Esophagus muscularis mucosa (tissue), 4 donors: ENCODE data around the gene SPATA18. TPM values are rescaled to one million over a fixed set of nuclear protein-coding genes. Genes with fewer than 3 reads are reported as not detected.

Experiments used
- DNase-seq: peaks from one replicate; pipeline ENCODE4 v3.0.0-alpha.2; 2017; ENCODE audit errors: extremely low spot score
- H3K27ac ChIP-seq, 4 donors: fragments of 200-600 bp; sonication (generic); replicated peaks in 1 of 4; 1 replicate in 3 of 4; 2 replicates in 1 of 4; pipeline ENCODE4 v1.5.1; 2016 to 2019; ENCODE audit warnings: mild to moderate bottlenecking in 1 of 4
- H3K27me3 ChIP-seq, 4 donors: fragments of 200-600 bp; sonication (generic); one replicate each; pipeline versions ENCODE4 v1.5.1 to v1.6.0; 2016 to 2019
- H3K36me3 ChIP-seq, 4 donors: fragments of 200-600 bp; sonication (generic); one replicate each; pipeline ENCODE4 v1.5.1; 2016 to 2019
- H3K4me1 ChIP-seq, 4 donors: fragments of 200-600 bp; sonication (generic); one replicate each; pipeline ENCODE4 v1.5.1; 2016 to 2019
- H3K4me3 ChIP-seq, 4 donors: fragments of 200-600 bp; sonication (generic); 1 replicate in 2 of 4; 2 replicates in 2 of 4; pipeline ENCODE4 v1.5.1; 2016 to 2019; ENCODE audit warnings: mild to moderate bottlenecking in 4 of 4, moderate library complexity in 1 of 4
- H3K9me3 ChIP-seq, 4 donors: fragments of 200-600 bp; sonication (generic); 1 replicate in 3 of 4; 2 replicates in 1 of 4; pipeline ENCODE4 v1.5.1; 2016 to 2019
- EP300 ChIP-seq: sonication (generic); formaldehyde crosslinking; IDR thresholded peaks from one replicate; pipeline ENCODE4 v1.6.1; 2017; ENCODE audit warnings: antibody characterized with exemption
- POLR2A ChIP-seq: fragments of 450-650 bp; IDR thresholded peaks from one replicate; pipeline ENCODE4 v1.6.1; 2017; ENCODE audit warnings: antibody characterized with exemption, moderate library complexity, mild to moderate bottlenecking, low read depth
- POLR2AphosphoS5 ChIP-seq, 2 donors: sonication (generic); formaldehyde crosslinking; IDR thresholded peaks; one replicate each; pipeline ENCODE4 v1.6.1; 2017; ENCODE audit warnings: antibody characterized with exemption in 2 of 2
- WGBS: methylation state at CpG from one replicate; pipeline ENCODE4 v1.1.5; 2018; 5-methylcytosine and 5-hydroxymethylcytosine counted together
- intact Hi-C: fragments of 100-400 bp; cut with DNase I; formaldehyde crosslinking; loops from one replicate; pipeline ENCODE4 v1.15.1; 2023
- total RNA-seq, 4 donors: library from RNA; depleted of rRNA; stranded (reverse); fragments of >200 nt; gene quantifications; one replicate each; pipeline versions ENCODE4 v1.1.0 to v1.2.1, GENCODE V29; 2016
- TF ChIP-seq, protein P1 (sequence below), 3 experiments: fragments of 200-600 bp in 2 of 3; fragments of 450-650 bp in 1 of 3; sonication (generic) in 2 of 3; IDR thresholded peaks; one replicate each; pipeline ENCODE4 v1.5.1; 2017 to 2019; ENCODE audit warnings: antibody characterized with exemption in 3 of 3, mild to moderate bottlenecking in 2 of 3, moderate library complexity in 1 of 3

Gene SPATA18, protein sequence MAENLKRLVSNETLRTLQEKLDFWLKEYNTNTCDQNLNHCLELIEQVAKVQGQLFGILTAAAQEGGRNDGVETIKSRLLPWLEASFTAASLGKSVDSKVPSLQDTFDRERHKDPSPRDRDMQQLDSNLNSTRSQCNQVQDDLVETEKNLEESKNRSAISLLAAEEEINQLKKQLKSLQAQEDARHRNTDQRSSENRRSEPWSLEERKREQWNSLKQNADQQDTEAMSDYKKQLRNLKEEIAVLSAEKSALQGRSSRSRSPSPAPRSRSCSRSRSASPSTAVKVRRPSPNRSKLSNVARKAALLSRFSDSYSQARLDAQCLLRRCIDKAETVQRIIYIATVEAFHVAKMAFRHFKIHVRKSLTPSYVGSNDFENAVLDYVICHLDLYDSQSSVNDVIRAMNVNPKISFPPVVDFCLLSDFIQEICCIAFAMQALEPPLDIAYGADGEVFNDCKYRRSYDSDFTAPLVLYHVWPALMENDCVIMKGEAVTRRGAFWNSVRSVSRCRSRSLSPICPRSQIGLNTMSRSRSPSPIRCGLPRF
- 1 to 10 TPM; 3.2 to 7.5 (median 5.4) TPM for total RNA-seq

DNA sequence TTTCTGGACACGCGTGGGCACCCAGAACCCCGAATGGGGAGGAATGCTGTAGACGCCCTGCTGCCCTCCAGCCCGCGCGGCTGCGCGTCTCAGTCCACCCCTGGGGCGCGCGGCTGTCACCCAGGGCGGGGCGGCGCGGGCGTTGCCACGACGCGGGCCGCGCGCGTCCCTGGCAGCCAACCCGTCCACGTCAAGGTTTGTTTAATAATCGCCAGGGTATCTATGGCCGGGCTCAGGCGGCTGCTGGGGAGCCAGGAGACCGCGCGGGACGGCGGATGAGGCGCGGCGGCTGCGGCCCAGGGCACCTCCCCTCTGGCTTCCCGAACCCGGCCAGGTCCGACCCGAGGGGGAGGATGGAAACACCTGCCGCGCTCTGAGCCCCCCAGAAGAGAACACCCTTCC lies at the start of gene SPATA18:
TSS of gene SPATA18 (plus strand) at position 92 of the 402 bp plus-strand sequence. CDS start 401 bp downstream, outside the sequence.
- H3K27ac ChIP-seq = peak within 1 kb of the TSS; percentile 55 to 68 (median 62)
- peaks cover 0 to 42% (median 2%) of the 10 kb centered on the region in 4 donors for H3K27me3 ChIP-seq
- no peaks in the 10 kb centered on the region for H3K36me3 ChIP-seq
- TF ChIP-seq POLR2AphosphoS5 (IDR thresholded peaks at IDR 0.05) = no peak
- no peak for TF ChIP-seq POLR2A
- no peak for TF ChIP-seq EP300
- TF ChIP-seq, protein P1, sequence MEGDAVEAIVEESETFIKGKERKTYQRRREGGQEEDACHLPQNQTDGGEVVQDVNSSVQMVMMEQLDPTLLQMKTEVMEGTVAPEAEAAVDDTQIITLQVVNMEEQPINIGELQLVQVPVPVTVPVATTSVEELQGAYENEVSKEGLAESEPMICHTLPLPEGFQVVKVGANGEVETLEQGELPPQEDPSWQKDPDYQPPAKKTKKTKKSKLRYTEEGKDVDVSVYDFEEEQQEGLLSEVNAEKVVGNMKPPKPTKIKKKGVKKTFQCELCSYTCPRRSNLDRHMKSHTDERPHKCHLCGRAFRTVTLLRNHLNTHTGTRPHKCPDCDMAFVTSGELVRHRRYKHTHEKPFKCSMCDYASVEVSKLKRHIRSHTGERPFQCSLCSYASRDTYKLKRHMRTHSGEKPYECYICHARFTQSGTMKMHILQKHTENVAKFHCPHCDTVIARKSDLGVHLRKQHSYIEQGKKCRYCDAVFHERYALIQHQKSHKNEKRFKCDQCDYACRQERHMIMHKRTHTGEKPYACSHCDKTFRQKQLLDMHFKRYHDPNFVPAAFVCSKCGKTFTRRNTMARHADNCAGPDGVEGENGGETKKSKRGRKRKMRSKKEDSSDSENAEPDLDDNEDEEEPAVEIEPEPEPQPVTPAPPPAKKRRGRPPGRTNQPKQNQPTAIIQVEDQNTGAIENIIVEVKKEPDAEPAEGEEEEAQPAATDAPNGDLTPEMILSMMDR (IDR thresholded peaks at IDR 0.05) = no peak
- peaks cover 0 to 8% (median 4%) of the 10 kb centered on the region in 4 donors for H3K9me3 ChIP-seq
- H3K4me1 ChIP-seq = peaks cover 0 to 23% (median 19%) of the 10 kb centered on the region in 4 donors
- H3K4me3 ChIP-seq = peak within 1 kb of the TSS; percentile 52 to 63 (median 58)
- 4% methylated on average over 12 of the region's 44 CpGs for WGBS
- DNase-seq = no peak
- intact Hi-C loops = no loop called here

DNA sequence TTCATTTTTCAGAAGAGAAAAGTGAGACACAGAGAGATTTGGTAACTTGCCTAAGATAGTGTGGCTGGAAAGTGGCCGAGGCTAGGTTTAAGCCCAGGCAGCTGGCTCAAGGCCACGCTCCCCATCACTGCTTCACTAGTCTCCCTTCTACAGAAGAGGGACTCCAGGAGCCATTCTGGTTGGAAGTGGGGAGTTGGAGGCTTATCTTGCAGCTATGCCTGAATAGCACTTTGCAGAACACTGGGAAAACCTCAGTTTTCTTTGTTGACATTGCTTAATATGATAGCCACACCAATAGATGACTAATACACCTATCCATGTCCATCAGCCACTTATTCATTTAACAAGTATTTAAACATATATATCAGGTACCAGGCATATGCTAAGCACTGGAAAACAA lies 49.5 kb upstream of the SPATA18 start:
- no peak overlapping the region for H3K4me3 ChIP-seq
- DNase-seq = no peak
- H3K9me3 ChIP-seq = no peaks in the 10 kb centered on the region
- TF ChIP-seq POLR2AphosphoS5 (IDR thresholded peaks at IDR 0.05) (no peak), POLR2A (no peak), EP300 (no peak)
- TF ChIP-seq, protein P1 (IDR thresholded peaks at IDR 0.05) = no peak
- H3K36me3 ChIP-seq = no peaks in the 10 kb centered on the region
- 81% methylated on average over 2 of the region's 2 CpGs for WGBS
- no peaks in the 10 kb centered on the region for H3K4me1 ChIP-seq
- intact Hi-C loops = no loop called here
- H3K27ac ChIP-seq = no peak overlapping the region
- no peaks in the 10 kb centered on the region for H3K27me3 ChIP-seq

DNA sequence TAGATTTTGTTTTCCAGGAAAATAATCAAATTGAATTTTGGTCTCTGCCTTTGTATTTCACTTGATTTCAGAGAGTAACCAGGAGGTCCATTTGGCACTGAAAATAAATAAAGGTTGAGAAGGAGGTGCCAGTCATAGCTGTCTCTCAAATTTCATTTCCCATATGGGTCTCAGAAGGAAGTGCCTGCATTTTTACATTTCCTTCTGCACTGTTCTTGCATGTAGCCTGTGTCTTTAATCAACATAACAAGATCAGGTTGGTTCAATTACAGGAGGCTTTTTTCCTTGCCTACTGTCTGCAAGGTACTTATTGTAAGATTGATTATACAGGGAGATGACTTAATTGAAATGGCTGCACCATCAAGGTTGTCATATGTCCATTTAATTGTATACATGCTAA lies 46.7 kb upstream of the SPATA18 start:
- Histone ChIP-seq H3K27ac (no peak overlapping the region), H3K36me3 (no peaks in the 10 kb centered on the region), H3K9me3 (no peaks in the 10 kb centered on the region), H3K4me1 (no peaks in the 10 kb centered on the region), H3K27me3 (no peaks in the 10 kb centered on the region), H3K4me3 (no peak overlapping the region)
- no peak for TF ChIP-seq POLR2A
- no peak for TF ChIP-seq EP300
- TF ChIP-seq, protein P1 (IDR thresholded peaks at IDR 0.05) = no peak
- TF ChIP-seq POLR2AphosphoS5 (IDR thresholded peaks at IDR 0.05) = no peak
- DNase-seq = no peak
- intact Hi-C loops = no loop called here

DNA sequence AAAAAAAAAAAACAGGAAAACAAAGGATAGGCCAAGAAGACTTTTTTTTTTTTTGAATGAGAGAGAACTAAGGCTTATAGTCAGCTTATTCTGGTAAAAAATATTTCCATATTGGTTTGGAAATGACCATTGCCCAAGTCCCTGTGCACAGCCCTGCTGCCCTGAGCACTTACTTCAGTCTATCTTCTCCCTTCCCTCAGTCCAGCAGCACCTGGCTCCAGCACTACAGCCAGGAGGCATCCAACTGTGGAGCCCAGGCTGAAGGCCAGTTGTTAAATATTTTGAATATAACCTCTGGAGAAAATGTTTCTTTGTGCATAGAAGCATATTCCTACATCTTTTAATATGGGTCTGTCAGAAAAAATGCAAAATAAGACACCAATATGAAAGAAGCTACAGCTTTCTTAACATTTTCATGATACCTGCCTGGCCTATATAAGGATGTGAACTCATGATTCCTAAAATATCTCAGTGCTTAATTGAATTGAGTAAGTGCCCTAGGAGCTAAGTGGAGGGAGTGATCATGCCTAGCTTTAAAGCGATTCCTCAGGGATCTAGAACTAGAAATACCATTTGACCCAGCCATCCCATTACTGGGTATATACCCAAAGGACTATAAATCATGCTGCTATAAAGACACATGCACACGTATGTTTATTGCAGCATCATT lies 45.4 kb upstream of the SPATA18 start:
- no peak for TF ChIP-seq POLR2A
- no peak for TF ChIP-seq POLR2AphosphoS5 (IDR thresholded peaks at IDR 0.05)
- TF ChIP-seq, protein P1 (IDR thresholded peaks at IDR 0.05) = no peak
- no peak for TF ChIP-seq EP300
- Histone ChIP-seq H3K27me3 (no peaks in the 10 kb centered on the region), H3K4me3 (no peak overlapping the region), H3K4me1 (no peaks in the 10 kb centered on the region), H3K27ac (no peak overlapping the region), H3K36me3 (peaks cover 0 to 4% (median 0%) of the 10 kb centered on the region in 4 donors), H3K9me3 (no peaks in the 10 kb centered on the region)
- intact Hi-C loops = no loop called here
- no peak for DNase-seq
- WGBS = 80% methylated on average over 2 of the region's 2 CpGs
